ENCODE results near the gene TRPM1. TPM values are rescaled to one million over a fixed set of nuclear protein-coding genes. Genes with fewer than 3 reads are reported as not detected.
"Not testable (repeated sequence)": the region's sequence is repeated elsewhere in the genome, so short reads cannot be mapped to it uniquely, and the experiment has no call there.

The TRPM1 gene
- polyA plus RNA-seq, 3 donors from 2014 or later: 0.11 TPM; not detected in 2

DNA sequence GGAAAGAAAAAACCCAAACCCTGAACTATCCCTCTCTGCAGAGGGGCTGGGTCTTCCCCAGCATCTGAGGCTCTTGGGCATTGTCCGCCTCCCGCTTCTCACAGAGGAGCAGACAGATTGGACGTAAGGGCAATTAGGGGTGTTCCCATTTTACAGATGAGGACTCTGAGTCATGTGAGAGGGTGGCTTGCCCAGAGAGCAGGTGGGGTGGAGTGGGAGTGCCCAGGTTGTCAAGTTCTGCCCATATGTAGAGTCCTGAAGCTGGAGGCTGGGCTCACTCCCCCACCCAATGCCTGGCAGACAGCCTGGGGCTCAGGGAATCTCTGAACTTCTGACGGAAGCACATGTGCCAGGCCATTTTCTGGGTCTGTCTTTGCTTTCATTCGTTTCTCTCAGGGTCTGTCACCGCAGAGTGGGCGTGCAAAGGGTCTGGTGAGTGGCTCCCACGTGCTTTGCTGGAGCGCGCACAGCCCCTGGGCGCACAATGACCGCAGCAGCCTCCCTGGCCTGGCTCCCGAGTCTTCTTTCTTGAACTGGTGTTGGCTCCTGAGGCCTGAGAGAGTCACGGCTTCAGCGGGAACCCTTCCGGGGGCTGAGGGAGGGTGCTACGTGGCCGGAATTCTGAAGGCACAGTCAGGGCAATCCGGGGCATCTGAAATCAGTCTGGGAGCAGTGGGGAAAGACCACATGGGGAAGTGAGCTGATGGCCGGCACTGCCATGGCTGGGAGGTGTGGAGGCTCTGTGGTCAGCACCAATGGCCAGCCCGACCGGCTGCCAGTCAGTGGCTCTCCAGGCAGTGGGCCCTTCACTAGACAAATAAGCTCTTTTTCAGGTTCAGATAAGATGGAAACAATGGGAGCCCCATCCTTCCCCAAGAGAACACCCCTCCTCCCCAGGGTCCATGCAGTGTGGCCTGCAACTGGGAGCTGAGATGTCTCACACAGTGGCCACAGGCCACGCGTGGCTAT is 1.1 kb upstream of the TRPM1 start:
- no peak for DNase-seq
- Mint-ChIP-seq H3K36me3 (peaks cover 0 to 4% (median 0%) of the 10 kb centered on the region in 3 donors), H3K27ac (no peak overlapping the region), H3K4me1 (peaks cover 0 to 4% of the 10 kb centered on the region in 2 donors), H3K9me3 (peaks cover 0 to 2% (median 0%) of the 10 kb centered on the region in 6 donors), H3K4me3 (no peak overlapping the region), H3K27me3 (ENCODE audit: low read depth in 3 of 3) (peaks cover 0 to 6% (median 0%) of the 10 kb centered on the region in 3 donors)

DNA sequence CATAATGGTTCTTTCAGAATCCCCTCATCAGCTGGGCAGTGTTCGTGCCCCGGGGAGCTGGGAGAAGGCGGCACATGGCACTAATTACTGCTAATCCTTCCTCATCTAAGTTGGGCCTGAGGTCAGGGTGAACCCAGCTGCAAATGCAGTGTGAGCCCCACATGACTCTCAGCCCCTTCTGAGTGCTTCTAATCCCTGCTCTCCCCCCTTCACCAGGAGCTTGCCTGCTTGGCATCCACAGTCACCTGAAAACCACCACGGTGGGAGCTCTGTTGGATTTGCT is 455 bp upstream of the TRPM1 start:
- Mint-ChIP-seq H3K27ac (no peak overlapping the region), H3K27me3 (ENCODE audit: low read depth in 3 of 3) (peaks cover 0 to 6% (median 0%) of the 10 kb centered on the region in 3 donors), H3K9me3 (no peaks in the 10 kb centered on the region), H3K4me1 (peaks cover 0 to 4% of the 10 kb centered on the region in 2 donors), H3K36me3 (no peaks in the 10 kb centered on the region), H3K4me3 (no peak overlapping the region)
- no peak for DNase-seq

DNA sequence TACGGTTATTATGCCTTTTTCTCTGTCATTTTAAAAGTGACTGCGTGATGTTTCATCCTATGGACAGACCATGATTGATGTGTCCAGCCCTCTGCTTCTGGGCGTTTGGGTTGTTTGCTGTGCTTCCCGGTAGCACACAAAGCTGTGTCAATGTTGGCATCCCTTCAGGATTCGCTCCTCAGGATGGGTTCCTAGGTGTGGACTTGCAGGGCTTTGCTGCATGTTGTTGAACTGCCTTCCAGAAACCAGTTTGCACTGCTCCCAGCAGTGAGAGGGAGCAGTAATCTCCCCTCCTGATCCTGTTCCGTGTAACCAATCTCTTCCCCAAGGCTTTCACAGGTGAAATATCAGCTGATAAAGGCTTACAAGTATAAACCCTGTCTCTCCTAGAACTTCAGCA is 787 bp downstream of the TRPM1 start:
- DNase-seq: no peak
- no peaks in the 10 kb centered on the region for H3K9me3 Mint-ChIP-seq
- no peak overlapping the region for H3K4me3 Mint-ChIP-seq
- peaks cover 0 to 6% (median 0%) of the 10 kb centered on the region in 3 donors for H3K27me3 Mint-ChIP-seq (ENCODE audit: low read depth in 3 of 3)
- peaks cover 0 to 4% of the 10 kb centered on the region in 2 donors for H3K4me1 Mint-ChIP-seq
- no peaks in the 10 kb centered on the region for H3K36me3 Mint-ChIP-seq
- H3K27ac Mint-ChIP-seq: no peak overlapping the region

- peak overlapping the region in 1 of 6 donors; percentile 13 for H3K27ac Mint-ChIP-seq
- no peaks in the 10 kb centered on the region for H3K9me3 Mint-ChIP-seq
- DNase-seq: no peak
- no peaks in the 10 kb centered on the region for H3K36me3 Mint-ChIP-seq
- H3K4me3 Mint-ChIP-seq: no peak overlapping the region
- H3K27me3 Mint-ChIP-seq (ENCODE audit: low read depth in 3 of 3): peaks cover 0 to 6% (median 0%) of the 10 kb centered on the region in 3 donors
- H3K4me1 Mint-ChIP-seq: peaks cover 0 to 4% of the 10 kb centered on the region in 2 donors
Measured at GRCh38 chr15:31098953-31099740, 2.4 kb downstream of the TRPM1 start.

- Mint-ChIP-seq H3K27me3 (ENCODE audit: low read depth in 3 of 3) (peaks cover 0 to 6% (median 0%) of the 10 kb centered on the region in 3 donors), H3K9me3 (no peaks in the 10 kb centered on the region), H3K4me3 (no peak overlapping the region), H3K27ac (no peak overlapping the region), H3K36me3 (no peaks in the 10 kb centered on the region), H3K4me1 (peaks cover 0 to 4% of the 10 kb centered on the region in 2 donors)
- no peak for DNase-seq
Measured at GRCh38 chr15:31098491-31098917, 3.0 kb downstream of the TRPM1 start.

GRCh38 chr15:31096563-31096962 is 5.0 kb downstream of the TRPM1 start:
- peaks cover 0 to 2% (median 0%) of the 10 kb centered on the region in 3 donors for H3K27me3 Mint-ChIP-seq (ENCODE audit: low read depth in 3 of 3)
- H3K27ac Mint-ChIP-seq: no peak overlapping the region
- H3K36me3 Mint-ChIP-seq: no peaks in the 10 kb centered on the region
- H3K4me1 Mint-ChIP-seq: peaks cover 0 to 4% of the 10 kb centered on the region in 2 donors
- no peaks in the 10 kb centered on the region for H3K9me3 Mint-ChIP-seq
- H3K4me3 Mint-ChIP-seq: no peak overlapping the region
- DNase-seq: no peak

DNA sequence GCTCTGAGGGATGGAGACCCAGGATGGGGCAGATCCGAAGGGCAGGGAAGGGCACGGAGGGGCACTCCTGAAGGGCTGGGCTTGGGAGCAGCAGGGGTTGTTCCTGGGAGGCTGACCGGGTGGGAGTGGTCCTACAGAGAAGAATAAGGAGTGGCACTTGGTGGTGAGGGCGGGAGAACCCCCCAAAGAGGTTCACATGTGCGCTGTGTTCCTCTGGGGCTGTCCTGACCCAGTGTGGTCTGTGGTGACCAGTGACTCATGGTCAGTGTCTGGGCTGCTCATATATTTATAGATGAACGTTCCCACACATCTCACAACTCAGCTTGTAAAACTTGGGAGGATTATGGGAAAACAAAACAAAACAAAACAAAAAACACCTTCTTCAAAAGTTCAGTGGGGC is 10.0 kb downstream of the TRPM1 start:
- Mint-ChIP-seq H3K9me3 (no peaks in the 10 kb centered on the region), H3K27me3 (ENCODE audit: low read depth in 3 of 3) (no peaks in the 10 kb centered on the region), H3K27ac (no peak overlapping the region), H3K4me3 (no peak overlapping the region), H3K36me3 (no peaks in the 10 kb centered on the region), H3K4me1 (no peaks in the 10 kb centered on the region)
- no peak for DNase-seq

- DNase-seq: no peak
- no peaks in the 10 kb centered on the region for H3K36me3 Mint-ChIP-seq
- H3K4me3 Mint-ChIP-seq: no peak overlapping the region
- no peak overlapping the region for H3K27ac Mint-ChIP-seq
- no peaks in the 10 kb centered on the region for H3K4me1 Mint-ChIP-seq
- peaks cover 0 to 3% (median 0%) of the 10 kb centered on the region in 3 donors for H3K27me3 Mint-ChIP-seq (ENCODE audit: low read depth in 3 of 3)
- no peaks in the 10 kb centered on the region for H3K9me3 Mint-ChIP-seq
Measured at GRCh38 chr15:31090766-31091165, 10.8 kb downstream of the TRPM1 start.

DNA sequence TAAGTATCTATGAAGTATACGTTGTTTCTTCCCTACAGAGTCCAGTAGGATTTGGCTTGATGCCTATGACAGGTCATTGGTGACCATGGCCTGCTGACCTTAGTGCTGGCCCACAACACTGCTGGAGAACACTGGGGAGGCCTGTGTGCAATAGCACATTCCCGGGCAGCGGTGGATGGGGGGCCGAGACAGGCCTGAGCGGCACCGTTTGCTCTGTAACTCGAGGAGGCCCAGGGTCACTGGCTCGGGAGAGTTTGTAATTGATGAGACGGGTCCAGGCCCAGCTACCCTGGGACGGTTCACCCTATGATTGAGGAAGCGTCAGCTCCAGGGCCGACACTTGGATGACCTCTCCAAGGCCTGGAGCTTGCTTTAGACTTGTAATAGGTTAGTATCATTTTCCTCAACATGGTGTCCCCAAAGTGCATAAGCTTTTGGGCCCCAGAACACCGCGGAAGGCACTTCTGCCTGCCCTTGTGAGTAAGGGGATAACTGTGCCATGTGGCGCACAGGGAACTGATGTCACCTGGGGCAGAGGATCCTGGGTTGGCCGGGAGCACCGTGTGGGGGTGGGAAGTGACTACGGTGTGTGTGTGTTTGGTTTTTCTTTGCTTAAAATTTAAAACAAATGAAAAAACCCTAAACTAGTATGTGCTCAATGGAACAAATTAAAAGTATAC is 12.0 kb downstream of the TRPM1 start:
- H3K4me1 Mint-ChIP-seq: no peaks in the 10 kb centered on the region
- DNase-seq: no peak
- no peak overlapping the region for H3K27ac Mint-ChIP-seq
- no peaks in the 10 kb centered on the region for H3K9me3 Mint-ChIP-seq
- no peak overlapping the region for H3K4me3 Mint-ChIP-seq
- H3K36me3 Mint-ChIP-seq: no peaks in the 10 kb centered on the region
- peaks cover 0 to 3% (median 0%) of the 10 kb centered on the region in 3 donors for H3K27me3 Mint-ChIP-seq (ENCODE audit: low read depth in 3 of 3)

DNA sequence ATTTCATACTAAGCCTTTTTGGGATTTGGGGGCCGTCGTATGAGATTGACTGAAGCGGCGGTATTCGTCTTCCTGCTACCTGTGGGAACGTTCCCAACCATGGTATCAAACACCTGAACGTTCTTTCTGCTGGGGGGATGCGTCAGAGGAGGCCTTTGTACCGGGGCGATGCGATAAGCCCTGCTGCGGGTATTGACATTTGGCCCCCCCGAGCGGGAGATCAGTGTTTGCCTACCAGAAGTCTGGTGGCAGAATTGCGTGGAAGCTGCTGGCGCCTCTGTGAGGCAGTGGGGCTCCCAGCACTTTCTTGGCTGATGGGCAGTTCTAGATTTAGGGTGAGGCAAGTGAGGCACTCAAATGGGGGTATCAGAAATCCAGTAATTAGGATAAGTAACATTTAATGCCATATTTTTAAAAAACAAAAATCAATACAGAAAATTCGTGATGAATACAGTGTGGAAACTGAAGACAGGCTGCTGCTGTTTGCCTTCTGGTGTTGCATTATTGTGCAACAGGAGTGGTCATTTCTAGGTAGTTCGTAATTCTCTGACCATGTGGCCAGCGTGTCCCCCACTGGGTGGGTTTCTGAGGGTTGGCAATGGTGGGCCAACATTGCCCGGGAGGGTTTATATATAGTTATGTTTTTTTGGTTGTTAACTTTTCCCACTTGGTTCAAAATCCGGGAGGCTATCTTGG is 12.7 kb downstream of the TRPM1 start:
- H3K27ac Mint-ChIP-seq: no peak overlapping the region
- H3K36me3 Mint-ChIP-seq: no peaks in the 10 kb centered on the region
- H3K27me3 Mint-ChIP-seq (ENCODE audit: low read depth in 3 of 3): peaks cover 0 to 3% (median 0%) of the 10 kb centered on the region in 3 donors
- H3K4me1 Mint-ChIP-seq: no peaks in the 10 kb centered on the region
- DNase-seq: no peak
- H3K9me3 Mint-ChIP-seq: no peaks in the 10 kb centered on the region
- no peak overlapping the region for H3K4me3 Mint-ChIP-seq

GRCh38 chr15:31088041-31088440 is 13.5 kb downstream of the TRPM1 start:
- H3K27me3 Mint-ChIP-seq (ENCODE audit: low read depth in 3 of 3); H3K36me3 Mint-ChIP-seq; H3K9me3 Mint-ChIP-seq; H3K4me1 Mint-ChIP-seq; H3K4me3 Mint-ChIP-seq; DNase-seq; H3K27ac Mint-ChIP-seq: not testable (repeated sequence)

DNA sequence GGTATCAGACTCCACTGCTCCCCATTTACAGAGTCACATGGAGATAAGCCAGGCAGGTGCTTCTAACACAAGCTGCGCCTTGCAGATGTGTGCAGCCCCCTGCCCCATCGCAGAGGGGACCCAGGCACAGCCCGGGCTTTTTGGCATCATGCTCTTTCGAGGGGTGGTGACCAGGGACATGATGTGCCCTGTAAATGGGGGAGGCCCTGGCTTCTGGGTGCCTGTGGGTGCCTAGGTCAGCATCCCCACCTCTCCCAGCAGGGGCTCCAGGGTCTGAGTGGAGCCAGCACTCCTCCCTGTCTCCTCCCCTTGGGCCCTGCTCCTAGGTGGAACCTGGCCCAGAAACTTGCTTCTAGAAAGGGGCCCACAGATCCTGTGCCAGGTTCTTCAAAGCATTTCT is 15.2 kb downstream of the TRPM1 start:
- no peak overlapping the region for H3K4me3 Mint-ChIP-seq
- H3K36me3 Mint-ChIP-seq: no peaks in the 10 kb centered on the region
- H3K27ac Mint-ChIP-seq: no peak overlapping the region
- H3K4me1 Mint-ChIP-seq: peaks cover 9 to 16% of the 10 kb centered on the region in 2 donors
- no peak for DNase-seq
- H3K9me3 Mint-ChIP-seq: no peaks in the 10 kb centered on the region
- peaks cover 0 to 5% (median 0%) of the 10 kb centered on the region in 3 donors for H3K27me3 Mint-ChIP-seq (ENCODE audit: low read depth in 3 of 3)

DNA sequence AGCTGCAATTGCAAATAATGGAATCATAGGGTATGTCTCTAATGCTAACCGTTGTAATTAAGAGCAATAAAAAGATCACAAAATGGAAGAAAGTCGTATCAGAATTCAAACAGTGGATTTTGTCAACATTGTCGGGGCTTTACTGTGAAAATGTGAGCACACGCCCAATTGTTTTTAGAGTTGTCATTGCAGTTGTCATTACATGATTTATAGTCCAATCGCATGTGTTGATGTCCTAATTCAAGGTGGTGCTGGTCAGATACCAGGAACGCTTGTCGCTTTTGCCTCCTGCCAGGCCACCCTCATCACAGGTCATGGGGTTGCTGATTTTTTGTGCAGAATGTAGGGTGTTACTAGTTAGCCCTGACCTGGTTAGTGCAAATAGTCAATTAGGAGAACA is 16.2 kb downstream of the TRPM1 start:
- peaks cover 12 to 20% of the 10 kb centered on the region in 2 donors for H3K4me1 Mint-ChIP-seq
- no peaks in the 10 kb centered on the region for H3K9me3 Mint-ChIP-seq
- DNase-seq: no peak
- no peak overlapping the region for H3K27ac Mint-ChIP-seq
- H3K4me3 Mint-ChIP-seq: no peak overlapping the region
- H3K27me3 Mint-ChIP-seq (ENCODE audit: low read depth in 3 of 3): peaks cover 0 to 5% (median 0%) of the 10 kb centered on the region in 3 donors
- H3K36me3 Mint-ChIP-seq: no peaks in the 10 kb centered on the region
